ENCODE results near the gene NSRP1.
"Not testable (repeated sequence)": the region's sequence is repeated elsewhere in the genome, so short reads cannot be mapped to it uniquely, and the experiment has no call there.

The NSRP1 gene

DNA sequence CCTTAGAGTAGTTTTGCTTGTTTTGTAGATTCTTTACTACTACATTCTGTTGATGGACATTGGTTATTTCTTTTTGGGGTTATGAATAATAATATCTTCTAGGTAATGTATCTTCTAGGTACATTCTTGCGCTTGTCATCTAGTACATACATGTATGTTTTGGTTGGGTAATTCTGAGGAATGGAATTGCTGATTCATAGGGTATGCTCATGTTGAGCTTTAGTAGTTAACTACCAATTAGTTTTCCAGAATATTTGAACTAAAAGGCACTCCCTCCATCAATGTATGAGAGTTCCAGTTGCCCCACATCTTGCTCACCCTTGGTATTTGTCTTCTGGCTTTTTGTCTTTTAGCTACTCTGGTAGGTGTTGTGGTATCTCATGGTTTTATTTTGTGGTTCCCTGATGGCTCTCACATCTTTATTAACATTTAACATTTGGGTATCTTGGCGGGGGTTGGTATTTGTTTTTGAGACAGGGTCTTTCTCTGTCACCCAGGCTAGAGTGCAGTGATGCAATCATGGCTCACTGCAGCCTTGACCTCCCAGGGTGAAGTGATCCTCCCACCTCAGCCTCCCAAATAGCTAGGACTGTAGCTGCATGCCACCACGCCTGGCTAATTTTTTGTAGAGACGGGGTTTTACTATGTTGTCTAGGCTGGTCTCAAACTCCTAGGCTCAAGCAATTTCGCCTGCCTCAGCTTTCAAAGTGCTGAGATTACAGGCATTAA lies 71.8 kb downstream of the NSRP1 start:
- no peak for DNase-seq

DNA sequence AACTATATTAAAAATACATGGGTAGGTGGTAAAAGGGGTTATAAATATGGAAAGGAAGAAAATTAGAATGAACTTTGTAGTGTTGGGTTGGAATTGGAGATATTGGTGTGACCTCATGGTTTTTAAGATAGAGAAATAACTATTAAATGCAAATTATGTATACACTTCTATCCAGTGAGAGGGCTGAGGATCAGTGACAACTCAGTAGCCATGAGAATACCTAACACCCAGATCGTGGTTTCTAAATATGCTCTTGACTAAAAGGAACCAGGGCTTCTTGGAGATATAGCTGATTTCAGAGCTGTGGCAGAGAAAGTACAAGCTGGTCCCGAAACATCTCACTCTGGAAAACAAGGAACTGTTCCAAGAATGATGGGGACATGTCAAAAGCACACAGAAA lies 74.5 kb downstream of the NSRP1 start:
- DNase-seq, result no peak

DNA sequence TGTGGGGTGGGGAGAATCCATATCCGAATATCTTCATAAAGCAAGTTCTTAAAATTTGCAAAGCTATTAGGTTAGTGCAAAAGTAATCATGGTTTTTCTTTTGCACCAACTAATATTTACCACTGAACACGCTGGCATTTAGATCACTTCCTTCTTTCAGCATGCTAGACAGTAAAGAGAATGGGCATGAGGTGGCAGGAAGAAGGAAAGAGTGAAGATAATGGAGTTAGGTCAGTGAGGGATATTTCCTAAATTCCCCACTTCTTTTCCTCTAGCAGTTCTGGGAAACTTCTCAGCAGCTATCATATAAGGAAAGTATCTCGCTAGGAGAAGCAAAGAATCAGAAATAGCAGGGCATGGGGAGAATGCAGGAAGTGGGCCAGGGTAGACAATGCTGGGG lies 79.9 kb downstream of the NSRP1 start:
- DNase-seq, result no peak

DNA sequence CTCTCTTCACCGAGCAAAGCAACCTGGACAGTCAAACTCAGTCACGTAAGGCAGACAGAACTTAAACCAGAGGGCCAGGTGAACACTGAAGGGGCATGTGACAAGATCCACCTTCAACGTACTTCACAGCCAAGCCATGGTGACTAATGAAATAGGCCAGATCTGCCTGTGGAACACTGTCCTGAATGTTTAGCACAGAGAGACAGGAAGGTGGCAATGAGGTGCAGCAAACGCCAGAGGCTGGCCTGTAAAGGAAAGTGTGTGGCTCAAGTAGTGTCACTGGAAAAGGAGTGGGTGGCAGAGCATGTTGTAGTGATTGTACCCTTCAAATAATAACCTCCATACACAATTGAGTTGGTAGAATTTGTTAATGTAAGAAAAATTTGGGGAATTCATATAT lies 80.8 kb downstream of the NSRP1 start:
- no peak for DNase-seq

DNA sequence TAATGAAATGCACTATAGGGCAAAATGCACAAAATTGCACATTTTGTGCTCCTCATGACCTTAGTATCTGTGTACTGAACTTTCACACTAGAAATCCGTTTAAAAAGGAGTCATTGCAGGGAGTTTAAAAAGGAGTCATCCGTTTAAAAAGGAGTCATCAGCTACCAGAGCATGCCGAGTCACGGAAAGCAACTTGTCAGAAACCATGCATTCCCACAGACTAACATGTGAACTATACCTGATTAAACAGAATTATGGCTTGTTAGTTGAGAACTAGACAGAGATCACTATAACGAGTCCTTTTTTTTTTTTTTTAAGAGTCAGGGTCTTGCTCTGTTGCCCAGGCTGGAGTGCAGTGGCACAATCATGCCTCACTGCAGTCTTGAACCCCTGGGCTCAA lies 83.0 kb downstream of the NSRP1 start:
- DNase-seq, result no peak

DNA sequence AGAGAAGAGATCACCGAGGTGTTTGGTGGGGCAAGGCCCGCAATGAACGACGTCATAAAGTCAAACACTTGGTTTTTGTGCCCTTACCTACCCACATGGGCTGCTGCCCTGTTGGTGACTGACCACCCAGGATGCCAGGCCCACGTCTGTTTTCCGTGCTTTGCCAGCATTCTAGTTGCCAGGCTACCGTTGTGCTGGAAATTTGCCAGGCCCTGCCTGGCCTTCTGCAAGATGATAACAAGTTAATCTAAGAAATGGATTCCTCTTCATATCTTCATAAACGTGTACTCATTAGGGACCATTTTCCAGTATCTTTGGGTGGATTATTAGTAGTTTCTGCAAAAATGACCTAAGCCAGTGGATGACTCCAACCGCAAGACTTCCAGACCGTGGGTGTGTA lies 83.5 kb downstream of the NSRP1 start:
- DNase-seq, result no peak

DNA sequence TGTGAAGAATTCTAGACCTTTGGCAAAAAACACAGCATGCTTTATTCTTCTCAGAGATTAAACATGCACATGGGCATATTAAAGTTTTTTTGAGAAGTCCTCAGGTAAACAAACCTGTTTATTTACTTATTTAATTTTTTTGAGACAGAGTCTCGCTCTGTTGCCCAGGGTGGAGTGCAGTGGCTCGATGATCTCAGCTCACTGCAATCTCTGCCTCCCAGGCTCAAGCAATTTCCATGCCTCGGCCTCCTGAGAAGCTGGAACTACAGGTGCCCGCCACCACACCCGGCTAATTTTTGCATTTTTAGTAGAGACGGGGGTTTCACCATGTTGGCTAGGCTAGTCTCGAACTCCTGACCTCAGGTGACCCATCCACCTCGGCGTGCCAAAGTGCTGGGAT lies 84.0 kb downstream of the NSRP1 start:
- not testable (repeated sequence) for DNase-seq

DNA sequence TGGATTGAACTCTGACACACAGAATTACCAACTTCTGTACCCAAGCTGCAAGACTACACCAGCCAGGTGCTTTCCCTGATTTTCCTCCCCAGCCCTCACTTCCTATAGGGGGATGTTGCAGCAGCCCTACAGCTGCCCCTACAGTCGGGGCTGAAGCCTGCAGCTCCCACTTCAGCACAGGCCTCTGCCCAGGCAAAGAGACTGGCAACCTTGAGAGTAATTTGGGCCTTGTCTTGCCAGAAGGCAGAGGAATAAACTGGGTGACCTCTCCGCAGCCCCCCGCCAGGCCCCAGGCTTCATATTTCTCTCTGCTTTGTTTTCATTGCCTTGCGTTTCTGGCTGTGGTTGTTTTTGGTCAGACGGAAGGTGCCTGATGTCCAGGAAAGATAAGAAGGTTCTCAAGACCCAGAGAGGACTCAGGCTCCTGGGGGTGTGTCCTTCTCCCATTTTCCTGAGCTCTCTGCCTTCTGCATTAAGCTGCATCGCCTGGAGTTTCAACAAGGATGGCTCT lies 86.9 kb downstream of the NSRP1 start:
- no peak for DNase-seq

DNA sequence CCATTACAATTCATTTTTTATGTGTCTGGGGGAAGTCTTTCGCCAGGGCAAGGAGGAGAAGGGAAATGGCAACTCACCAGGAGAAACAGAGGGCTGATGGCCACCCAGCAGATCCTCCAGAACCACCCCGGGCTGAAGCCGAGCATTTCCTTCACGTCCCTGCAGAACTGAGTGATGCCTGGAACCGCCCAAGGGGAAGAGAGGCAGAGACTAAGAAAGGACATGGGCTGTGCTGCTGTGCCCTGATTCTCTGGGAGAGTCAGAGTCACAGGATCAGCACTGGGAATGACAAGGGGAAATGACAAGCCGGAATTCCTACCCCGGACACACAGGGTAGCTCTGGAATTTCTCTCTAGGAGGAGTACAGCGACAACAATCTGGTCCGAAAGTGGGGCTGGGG lies 91.0 kb downstream of the NSRP1 start:
- DNase-seq, result no peak

DNA sequence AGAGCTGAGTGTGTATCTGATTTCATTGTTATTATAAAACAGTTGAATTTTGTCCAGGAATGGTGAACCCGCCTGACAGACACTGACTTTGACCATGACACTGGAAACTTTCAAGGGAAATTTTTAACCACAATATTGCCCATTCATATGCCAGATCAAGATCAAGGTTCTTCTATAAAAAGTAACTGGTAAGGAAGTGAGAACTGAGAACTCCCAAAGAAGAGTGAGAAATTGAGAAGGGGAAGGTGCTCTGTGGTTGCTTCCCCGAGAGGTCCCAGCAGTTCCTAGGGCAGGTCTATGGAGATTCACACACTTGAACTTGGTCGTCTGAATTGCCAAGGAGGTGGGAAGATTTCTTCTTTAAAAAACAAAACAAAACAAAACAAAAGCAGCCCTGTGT lies 91.6 kb downstream of the NSRP1 start:
- DNase-seq, result no peak

DNA sequence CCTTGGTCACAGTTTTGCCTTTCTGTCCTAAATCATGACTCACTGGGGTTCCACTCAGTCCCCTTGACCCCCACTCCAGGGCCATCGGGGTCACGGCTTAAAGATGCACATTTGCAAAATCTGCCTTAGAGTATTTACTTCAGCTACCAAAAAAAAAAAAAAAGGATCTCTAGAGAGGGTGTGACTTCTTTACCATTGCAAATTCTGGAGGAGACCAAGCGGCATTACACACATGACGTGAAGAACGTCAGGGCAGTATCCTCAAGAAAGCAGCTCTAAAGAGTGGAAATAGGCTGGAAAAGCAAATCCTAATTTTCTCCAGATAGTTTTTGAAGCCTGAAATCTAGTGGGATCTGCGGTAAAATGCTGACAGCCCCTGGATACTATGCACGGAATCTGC lies 93.3 kb downstream of the NSRP1 start:
- DNase-seq, result no peak

DNA sequence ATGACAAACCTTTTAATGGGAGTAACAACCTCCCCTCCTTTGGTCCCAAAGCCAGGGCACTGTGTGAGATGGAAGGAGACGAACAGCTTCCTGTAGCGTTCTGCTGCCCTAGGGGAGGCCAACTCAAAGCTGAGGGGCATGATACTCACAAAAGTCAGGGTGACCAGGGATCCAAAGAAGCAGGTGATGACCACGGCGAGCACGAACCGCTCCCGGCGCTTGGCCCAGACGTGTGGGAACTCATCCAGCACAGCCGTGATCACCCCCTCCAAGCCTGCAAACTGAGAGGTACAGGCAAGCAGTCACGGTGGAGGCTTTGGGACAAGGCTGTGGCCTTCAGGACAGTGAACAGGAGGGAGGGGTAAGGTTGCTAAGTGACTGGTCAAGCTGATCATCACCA lies 93.8 kb downstream of the NSRP1 start:
- no peak for DNase-seq

DNA sequence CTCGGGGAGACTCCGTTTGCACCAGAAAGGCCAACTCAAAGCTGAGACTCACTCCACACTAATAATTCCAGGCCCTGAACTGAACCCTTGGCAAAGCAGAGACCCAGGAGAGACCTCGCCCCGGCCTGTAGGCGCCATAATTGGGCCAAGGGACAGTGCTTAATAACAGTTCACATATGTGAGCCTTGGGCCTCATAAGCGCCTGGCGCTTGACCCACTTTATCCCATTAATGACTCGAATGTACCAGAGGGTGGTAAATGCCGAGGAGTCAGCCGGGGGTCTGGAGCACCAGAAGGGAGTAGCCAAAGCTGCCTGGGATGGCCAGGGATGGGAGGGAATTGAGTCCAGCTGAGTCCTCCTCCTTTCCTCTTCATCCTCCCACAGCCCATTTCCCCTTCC lies 94.3 kb downstream of the NSRP1 start:
- no peak for DNase-seq

DNA sequence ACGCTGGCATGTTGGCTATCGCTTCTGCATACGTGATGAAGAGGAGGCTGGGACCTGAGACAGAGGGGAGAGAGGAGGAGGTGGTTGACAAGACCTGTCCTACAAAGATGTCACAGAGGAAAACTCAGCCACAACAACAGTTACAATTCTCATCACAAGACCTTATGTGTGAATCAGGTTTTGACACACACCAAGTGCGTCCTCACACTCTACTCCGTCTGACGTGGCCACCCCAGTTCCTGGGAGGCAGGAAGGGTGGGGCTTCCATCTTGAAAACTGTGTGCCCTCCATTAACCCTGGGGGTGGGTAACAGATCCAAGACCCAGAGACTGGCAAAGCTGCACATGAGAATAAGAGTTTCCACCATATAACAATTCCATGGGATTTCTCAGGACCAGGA lies 94.8 kb downstream of the NSRP1 start:
- DNase-seq, result no peak

DNA sequence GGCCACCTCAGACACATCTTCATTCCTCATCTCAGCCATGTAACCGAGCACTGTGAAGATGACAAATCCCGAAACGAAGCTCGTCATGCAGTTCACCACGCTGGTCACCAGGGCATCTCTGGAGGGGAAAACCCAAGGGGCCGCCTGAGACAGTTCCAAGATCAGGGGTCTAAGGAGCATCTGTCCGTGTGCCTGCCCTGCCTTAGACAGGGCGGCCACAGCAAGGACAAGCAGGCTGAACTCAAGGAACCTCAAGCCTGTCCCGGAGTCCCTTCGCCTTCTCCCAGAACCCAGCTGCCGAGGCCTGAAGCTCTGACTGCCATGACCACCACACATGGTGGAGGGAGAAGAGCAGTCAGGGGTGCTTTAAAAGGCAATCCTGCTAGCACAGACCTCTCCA lies 96.1 kb downstream of the NSRP1 start:
- no peak for DNase-seq

DNA sequence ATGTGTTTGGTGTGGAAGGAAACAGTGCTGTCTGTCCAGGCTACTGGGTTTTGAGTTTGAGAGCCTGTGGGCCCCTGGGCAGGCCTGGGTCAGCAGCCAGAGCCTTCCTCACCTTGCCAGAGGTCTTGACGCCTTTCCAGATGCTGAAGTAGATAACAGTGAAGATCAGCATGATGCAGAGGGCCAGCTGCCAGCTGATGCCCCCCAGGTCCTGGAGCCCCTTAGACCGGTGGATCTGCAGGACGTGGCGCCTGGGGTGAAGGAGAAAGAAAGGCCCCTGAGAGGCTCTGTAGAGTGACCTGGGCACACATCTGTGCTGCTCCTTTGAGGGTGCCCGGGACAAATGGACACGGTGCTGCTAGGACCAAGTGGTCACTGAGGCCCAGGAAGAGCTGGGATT lies 100.4 kb downstream of the NSRP1 start:
- no peak for DNase-seq

DNA sequence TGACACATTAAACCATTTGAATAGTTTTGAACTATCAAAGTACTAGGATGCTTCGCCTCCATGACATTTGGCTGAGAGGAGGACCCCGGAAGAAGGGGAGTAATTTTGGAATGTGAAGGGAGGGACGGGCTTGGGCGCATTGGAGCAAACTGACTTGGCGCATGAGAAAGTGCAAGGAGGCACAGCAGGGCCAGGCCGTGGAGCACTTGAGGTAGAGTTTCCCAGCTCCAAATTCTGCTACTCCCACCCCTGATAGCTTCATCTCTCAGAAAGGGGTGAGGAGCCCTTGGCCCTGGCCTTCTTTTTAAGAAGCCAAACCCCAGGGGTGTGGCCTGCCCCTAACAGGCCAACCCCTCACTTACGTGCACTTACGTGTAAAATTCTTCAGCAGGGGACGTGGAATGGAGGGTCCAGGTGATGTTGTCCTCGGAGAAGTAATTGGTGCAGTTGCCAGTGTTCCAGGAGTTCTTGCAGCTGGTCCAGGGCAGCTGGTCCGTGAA lies 101.2 kb downstream of the NSRP1 start:
- DNase-seq, result no peak

DNA sequence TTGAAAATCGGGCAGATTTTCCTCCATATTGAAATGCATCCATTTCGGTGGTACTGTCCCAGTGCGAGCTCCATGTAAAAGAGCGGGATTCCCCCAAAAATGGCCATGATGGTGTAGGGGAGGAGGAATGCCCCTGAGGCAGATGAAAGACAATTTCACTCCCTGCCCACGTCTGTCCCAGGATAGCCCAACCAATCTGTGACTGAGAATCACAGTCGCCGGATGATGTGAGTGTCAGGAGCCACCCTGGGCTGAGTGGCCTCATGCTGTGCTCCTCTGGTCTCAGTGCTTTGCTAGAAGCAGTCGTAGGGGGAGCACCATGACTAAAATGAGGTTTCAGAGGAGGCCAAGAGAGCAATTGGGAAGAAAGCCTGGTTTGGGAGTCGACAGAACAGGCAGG lies 102.2 kb downstream of the NSRP1 start:
- DNase-seq, result no peak

DNA sequence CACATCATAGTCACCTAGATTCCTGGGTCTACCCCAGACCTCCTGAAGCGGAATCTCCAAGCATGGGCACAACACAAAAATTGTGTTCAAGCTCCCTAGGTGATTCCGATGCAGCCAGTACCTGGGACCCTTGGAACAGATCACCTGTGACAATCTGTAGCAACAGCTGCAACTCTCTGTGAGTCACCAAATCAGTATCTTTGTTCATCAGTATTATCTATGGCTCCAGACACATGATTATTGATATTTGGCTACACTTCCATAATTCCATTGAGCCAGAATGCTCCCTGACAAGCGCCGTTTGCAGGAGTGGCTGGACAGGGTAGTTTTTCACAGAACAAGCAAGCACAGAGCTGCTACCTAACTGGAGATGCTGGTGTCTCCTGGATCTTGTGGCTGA lies 102.7 kb downstream of the NSRP1 start:
- DNase-seq, result no peak

DNA sequence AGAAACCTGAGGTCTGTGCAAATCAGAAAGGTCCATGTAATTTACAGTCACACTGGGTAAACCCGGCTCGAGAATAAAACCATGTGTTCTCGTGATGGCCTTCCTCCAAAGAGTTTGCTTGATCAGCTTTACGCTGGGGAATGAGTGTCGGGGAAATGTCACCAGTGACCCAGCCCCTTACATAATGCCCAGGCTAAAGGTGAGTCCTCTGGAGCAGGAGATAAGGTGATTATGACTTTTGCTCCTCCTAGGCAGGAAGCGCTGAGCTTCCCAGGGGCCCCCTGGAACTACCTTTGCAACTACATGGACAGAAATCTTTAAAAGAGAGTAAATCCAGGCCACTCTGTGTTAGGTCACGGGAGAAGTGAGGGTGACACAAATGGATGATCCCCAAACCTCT lies 103.2 kb downstream of the NSRP1 start:
- DNase-seq, result no peak

DNA sequence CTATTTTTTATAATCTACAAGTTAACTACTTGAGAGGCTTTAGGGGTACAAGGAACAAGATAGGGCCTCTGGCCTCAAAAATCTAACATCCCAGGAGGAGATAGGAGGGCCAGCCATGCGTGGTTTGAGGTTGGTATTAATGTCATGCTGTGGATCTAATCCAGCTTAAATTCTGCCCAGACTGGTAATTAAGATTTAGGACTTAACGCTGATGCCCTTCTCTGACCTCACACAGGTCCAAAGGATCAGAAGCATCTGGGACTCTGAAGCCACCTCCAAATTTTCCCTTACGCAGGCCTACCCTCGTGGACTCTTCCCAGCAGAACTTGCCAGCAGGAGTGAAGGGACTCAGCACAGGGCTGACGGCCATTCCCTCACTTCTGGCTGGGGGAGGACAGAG lies 103.8 kb downstream of the NSRP1 start:
- DNase-seq, result no peak

DNA sequence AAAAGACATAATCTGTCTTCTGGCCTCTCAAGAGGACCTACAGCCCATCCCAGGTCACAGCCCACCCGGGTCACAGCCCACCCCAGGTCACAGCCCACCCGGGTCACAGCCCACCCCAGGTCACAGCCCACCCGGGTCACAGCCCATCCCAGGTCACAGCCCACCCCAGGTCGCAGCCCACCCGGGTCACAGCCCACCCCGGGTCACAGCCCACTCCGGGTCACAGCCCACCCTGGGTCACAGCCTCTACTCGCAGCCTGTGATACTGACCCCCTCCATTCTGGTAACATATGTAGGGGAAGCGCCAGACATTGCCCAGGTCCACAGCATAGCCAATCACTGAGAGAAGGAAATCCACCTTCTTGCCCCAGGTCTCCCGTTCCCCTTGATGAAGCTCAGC lies 104.7 kb downstream of the NSRP1 start:
- DNase-seq, result no peak

DNA sequence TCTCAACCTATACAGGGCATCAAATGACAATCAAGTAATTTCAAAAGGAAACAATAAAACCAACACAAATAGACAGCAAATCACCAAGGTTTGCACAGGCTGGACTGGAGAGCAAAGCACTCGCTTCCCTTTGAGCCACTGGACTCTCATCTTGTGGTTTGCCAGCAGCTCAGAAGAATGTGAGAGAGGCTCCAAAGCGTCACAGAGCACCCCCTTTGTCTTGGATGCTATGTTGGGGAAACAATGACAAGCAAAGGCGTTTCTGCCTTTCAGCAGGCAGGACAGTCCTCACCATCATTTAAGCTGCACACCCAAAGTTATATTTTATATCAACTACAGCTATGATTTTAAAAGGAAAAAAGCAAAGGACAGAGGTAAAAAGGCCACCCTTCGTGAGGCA lies 105.6 kb downstream of the NSRP1 start:
- DNase-seq, result no peak

DNA sequence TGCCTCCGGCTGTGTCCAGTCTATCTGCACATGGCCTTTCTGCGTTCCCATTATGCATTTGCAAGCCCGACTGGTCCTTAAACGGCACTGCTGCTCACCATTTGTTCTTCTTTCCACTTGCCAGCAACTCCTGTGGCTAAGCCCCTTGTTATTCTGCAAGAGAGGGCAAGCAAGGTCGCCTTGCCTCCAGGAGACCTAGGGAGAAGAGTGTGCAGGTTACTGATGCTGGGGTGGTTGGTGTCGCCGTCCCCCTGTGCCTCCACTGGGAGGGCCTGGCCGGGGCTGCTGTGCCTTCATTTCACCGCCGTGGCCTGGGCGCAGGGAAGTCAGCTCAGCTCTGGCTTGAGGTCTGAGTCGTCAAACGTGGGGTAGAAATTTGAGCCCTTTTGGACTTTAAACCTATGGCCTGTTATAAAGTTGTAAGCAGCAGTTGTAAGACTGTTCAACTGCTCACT lies 106.1 kb downstream of the NSRP1 start:
- no peak for DNase-seq

DNA sequence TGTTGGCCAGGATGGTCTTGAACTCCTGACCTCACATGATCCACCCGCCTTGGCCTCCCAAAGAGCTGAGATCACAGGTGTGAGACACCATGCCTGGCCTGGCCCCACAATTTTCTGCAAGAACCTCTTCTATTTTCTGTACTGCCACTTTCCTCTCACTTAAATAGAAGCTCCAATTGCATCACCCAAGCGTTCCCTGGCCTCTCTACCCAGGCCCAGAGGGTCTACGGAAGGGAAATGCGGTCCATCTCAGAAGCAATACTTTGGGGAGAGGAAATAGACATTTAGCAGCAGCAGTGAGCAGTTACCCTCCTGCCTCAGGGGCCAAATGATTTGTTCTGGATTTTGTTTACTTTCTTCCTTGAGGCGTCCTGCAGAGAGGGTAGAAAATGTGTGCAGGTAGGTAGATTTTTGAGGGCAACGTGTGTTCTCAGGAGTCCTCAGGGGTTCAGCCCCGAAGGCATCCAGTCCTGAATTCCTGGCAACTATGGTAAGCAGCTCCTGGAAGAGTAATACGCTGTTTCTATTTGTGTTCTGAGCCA lies 107.9 kb downstream of the NSRP1 start:
- no peak for DNase-seq
